H9 (cell line): Measurements from ENCODE around the gene TRAF7. TPM values are rescaled to one million over a fixed set of nuclear protein-coding genes. Genes with fewer than 3 reads are reported as not detected.

Experiments
- DNase-seq: peaks from one replicate; pipeline ENCODE4 v3.0.0-alpha.2; 2017
- H2AFZ ChIP-seq: one replicate; pipeline ENCODE4 v1.6.1; 2013; ENCODE audit warnings: mild to moderate bottlenecking, low read length, control low read depth, moderate library complexity
- H2AK5ac ChIP-seq: 2 replicates; pipeline ENCODE4 v1.6.1; 2013; ENCODE audit warnings: low read length, control low read depth, mixed read lengths; ENCODE audit not compliant: insufficient read length
- H2BK120ac ChIP-seq: one replicate; pipeline ENCODE4 v1.6.1; 2013; ENCODE audit warnings: low read depth, mild to moderate bottlenecking, low read length, control low read depth, inconsistent platforms; ENCODE audit not compliant: poor library complexity, severe bottlenecking
- H2BK12ac ChIP-seq: 2 replicates; pipeline ENCODE4 v1.6.1; 2013; ENCODE audit warnings: low read length, control low read depth, mixed read lengths, low read depth; ENCODE audit not compliant: insufficient read length
- H2BK15ac ChIP-seq: 2 replicates; pipeline ENCODE4 v1.6.1; 2013; ENCODE audit warnings: low read depth, low read length, control low read depth
- H2BK20ac ChIP-seq: one replicate; pipeline ENCODE4 v1.6.1; 2013; ENCODE audit warnings: low read depth, mild to moderate bottlenecking, low read length, control low read depth, inconsistent platforms; ENCODE audit not compliant: poor library complexity, severe bottlenecking
- H2BK5ac ChIP-seq: 2 replicates; pipeline ENCODE4 v1.6.1; 2013; ENCODE audit warnings: low read length, control low read depth, mixed read lengths; ENCODE audit not compliant: insufficient read length
- H3K14ac ChIP-seq: 2 replicates; pipeline ENCODE4 v1.6.1; 2013; ENCODE audit warnings: low read length, control low read depth; ENCODE audit not compliant: insufficient read depth
- H3K18ac ChIP-seq: 2 replicates; pipeline ENCODE4 v1.6.1; 2013; ENCODE audit warnings: low read depth, mild to moderate bottlenecking, mixed read lengths, low read length, control low read depth; ENCODE audit not compliant: insufficient read length
- H3K23ac ChIP-seq: 2 replicates; pipeline ENCODE4 v1.6.1; 2013; ENCODE audit warnings: low read length, control low read depth, mixed read lengths, low read depth; ENCODE audit not compliant: insufficient read length
- H3K23me2 ChIP-seq: 2 replicates; pipeline ENCODE4 v1.6.1; 2013; ENCODE audit warnings: low read depth, mild to moderate bottlenecking, mixed read lengths, low read length, control low read depth; ENCODE audit not compliant: insufficient read length, poor library complexity, severe bottlenecking
- H3K27ac ChIP-seq: 2 replicates; pipeline ENCODE4 v1.5.1; 2013; ENCODE audit warnings: low read length, control low read depth, mixed read lengths, low read depth; ENCODE audit not compliant: insufficient read length
- H3K27me3 ChIP-seq: 2 replicates; pipeline ENCODE4 v1.6.1; 2013; ENCODE audit warnings: low read length, control low read depth, inconsistent platforms; ENCODE audit not compliant: insufficient read depth
- H3K4ac ChIP-seq: 2 replicates; pipeline ENCODE4 v1.6.1; 2013; ENCODE audit warnings: low read depth, mild to moderate bottlenecking, control low read depth, inconsistent platforms, low read length, moderate library complexity
- H3K4me1 ChIP-seq: 2 replicates; pipeline ENCODE4 v1.6.1; 2013; ENCODE audit warnings: low read length, control low read depth, inconsistent platforms; ENCODE audit not compliant: insufficient read depth
- H3K4me2 ChIP-seq: 2 replicates; pipeline ENCODE4 v1.6.1; 2013; ENCODE audit warnings: low read length, control low read depth, mixed read lengths; ENCODE audit not compliant: insufficient read length, insufficient read depth
- H3K56ac ChIP-seq: 2 replicates; pipeline ENCODE4 v1.6.1; 2013; ENCODE audit warnings: low read depth, mild to moderate bottlenecking, mixed read lengths, low read length, control low read depth; ENCODE audit not compliant: insufficient read length
- H3K79me1 ChIP-seq: 2 replicates; pipeline ENCODE4 v1.6.1; 2013; ENCODE audit warnings: low read depth, mild to moderate bottlenecking, moderate library complexity, low read length, control low read depth, inconsistent platforms; ENCODE audit not compliant: insufficient read depth, poor library complexity, severe bottlenecking
- H3K79me2 ChIP-seq: 2 replicates; pipeline ENCODE4 v1.6.1; 2013; ENCODE audit warnings: low read length, control low read depth, inconsistent platforms; ENCODE audit not compliant: insufficient read depth
- H3K9ac ChIP-seq: 2 replicates; pipeline ENCODE4 v1.6.1; 2013; ENCODE audit warnings: low read length, control low read depth, mixed read lengths; ENCODE audit not compliant: insufficient read length; ENCODE audit errors: extremely low read depth
- H3K9me3 ChIP-seq: one replicate; pipeline ENCODE4 v1.6.1; 2013; ENCODE audit warnings: low read depth, low read length, inconsistent platforms; ENCODE audit not compliant: control insufficient read depth
- H3T11ph ChIP-seq: one replicate; pipeline ENCODE4 v1.6.1; 2013; ENCODE audit warnings: mild to moderate bottlenecking, low read length, control low read depth, inconsistent platforms
- H4K20me1 ChIP-seq: one replicate; pipeline ENCODE4 v1.6.1; 2013; ENCODE audit not compliant: control insufficient read depth, insufficient read length, insufficient read depth
- H4K5ac ChIP-seq: 2 replicates; pipeline ENCODE4 v1.6.1; 2013; ENCODE audit warnings: low read depth, mild to moderate bottlenecking, mixed read lengths, low read length, control low read depth; ENCODE audit not compliant: insufficient read length
- H4K8ac ChIP-seq: replicated peaks from 2 replicates; pipeline ENCODE4 v1.6.1; 2013; ENCODE audit warnings: low read length, control low read depth, mixed read lengths, low read depth; ENCODE audit not compliant: insufficient read length
- H4K91ac ChIP-seq: 2 replicates; pipeline ENCODE4 v1.6.1; 2013; ENCODE audit warnings: low read depth, mild to moderate bottlenecking, moderate library complexity, mixed read lengths, low read length, control low read depth; ENCODE audit not compliant: insufficient read length
- H3K27ac Mint-ChIP-seq, 3 experiments: 2 replicates in 2 of 3; 3 replicates in 1 of 3; pipeline ENCODE4 v1.8.0; 2020 to 2021; ENCODE audit warnings: mixed read lengths in 3 of 3, mild to moderate bottlenecking in 1 of 3, moderate library complexity in 1 of 3
- H3K27me3 Mint-ChIP-seq: 2 replicates; pipeline ENCODE4 v1.8.0; 2021; ENCODE audit warnings: low read depth, mild to moderate bottlenecking, moderate library complexity, mixed read lengths
- H3K36me3 Mint-ChIP-seq, 3 experiments: 2 replicates in 2 of 3; 3 replicates in 1 of 3; pipeline ENCODE4 v1.8.0; 2020 to 2021; ENCODE audit warnings: low read depth in 3 of 3, mixed read lengths in 3 of 3; ENCODE audit not compliant: insufficient read depth in 1 of 3
- H3K4me1 Mint-ChIP-seq, 2 experiments: 2 replicates each; pipeline ENCODE4 v1.8.0; 2020; ENCODE audit warnings: mixed read lengths in 2 of 2
- H3K4me3 Mint-ChIP-seq, 2 experiments: 2 replicates in 1 of 2; 3 replicates in 1 of 2; pipeline ENCODE4 v1.8.0; 2020 to 2021; ENCODE audit warnings: mild to moderate bottlenecking in 2 of 2, mixed read lengths in 2 of 2, moderate library complexity in 1 of 2
- H3K9me3 Mint-ChIP-seq, 2 experiments: 2 replicates in 1 of 2; 3 replicates in 1 of 2; pipeline ENCODE4 v1.8.0; 2020; ENCODE audit warnings: mild to moderate bottlenecking in 2 of 2, mixed read lengths in 2 of 2, moderate library complexity in 1 of 2
- CTCF ChIP-seq: fragments of 200-600 bp; sonication (generic); conservative IDR thresholded peaks from 3 replicates; pipeline ENCODE4 v1.8.0; 2021; ENCODE audit warnings: antibody characterized with exemption, mild to moderate bottlenecking
- WGBS: extraction: QIAGEN DNeasy Blood & Tissue Kit; methylation state at CpG from one replicate; pipeline ENCODE4 v1.1.7; 2013; ENCODE audit warnings: missing lambda C conversion rate, low lambda C conversion rate, mixed read lengths; ENCODE audit not compliant: insufficient read length; ENCODE audit errors: extremely low coverage; 5-methylcytosine and 5-hydroxymethylcytosine counted together
- total RNA-seq: library from RNA; stranded (reverse); gene quantifications from 2 replicates; pipeline ENCODE4 v1.2.1, GENCODE V29; 2021

Gene TRAF7
- total RNA-seq, 1 experiment from 2014 or later, result 108 TPM

GRCh38 chr16:2160915-2161551, 5.5 kb downstream of the TRAF7 start:
- no peak overlapping the region for H2AFZ ChIP-seq
- H3K27ac Mint-ChIP-seq, result 0 out of 7 replicates have a peak overlapping the region, but pooled peaks of 1 of the 3 experiments have one; percentile 34
- H3K36me3 Mint-ChIP-seq, result peaks cover 11 to 28% (median 14%) of the 10 kb centered on the region in 3 experiments
- H3K27me3 ChIP-seq, result no peaks in the 10 kb centered on the region
- no CpG with 5 or more reads among the region's 20 CpGs for WGBS
- no peak overlapping the region for H2BK120ac ChIP-seq
- H3K4me1 ChIP-seq, result no peaks in the 10 kb centered on the region; the same call in 1 of the 2 replicates
- H2BK5ac ChIP-seq, result no peak overlapping the region
- TF ChIP-seq CTCF, result no peak
- no peak overlapping the region for H3K56ac ChIP-seq
- peaks cover 16 to 30% of the 10 kb centered on the region in 2 experiments for H3K4me1 Mint-ChIP-seq
- H3K9me3 ChIP-seq, result no peaks in the 10 kb centered on the region
- H3K9ac ChIP-seq, result no peak overlapping the region
- H3K27me3 Mint-ChIP-seq, result no peaks in the 10 kb centered on the region
- no peak overlapping the region for H3T11ph ChIP-seq
- H3K4ac ChIP-seq, result no peak overlapping the region
- no peak overlapping the region for H4K91ac ChIP-seq
- no peak for DNase-seq
- H2BK20ac ChIP-seq, result no peak overlapping the region
- H3K79me1 ChIP-seq, result peaks cover 17% of the 10 kb centered on the region
- H4K5ac ChIP-seq, result no peak overlapping the region
- no peak overlapping the region for H4K8ac ChIP-seq
- H3K79me2 ChIP-seq, result peaks cover 47% of the 10 kb centered on the region; the same call in 1 of the 2 replicates
- no peak overlapping the region for H2BK15ac ChIP-seq
- H3K23me2 ChIP-seq, result peaks cover 5% of the 10 kb centered on the region
- H2BK12ac ChIP-seq, result no peak overlapping the region
- H3K4me3 Mint-ChIP-seq, result no peak overlapping the region
- H3K14ac ChIP-seq, result peak overlapping the region; percentile 23; the same call in 1 of the 2 replicates
- H3K18ac ChIP-seq, result no peak overlapping the region
- no peaks in the 10 kb centered on the region for H3K9me3 Mint-ChIP-seq
- no peak overlapping the region for H2AK5ac ChIP-seq
- no peak overlapping the region for H3K27ac ChIP-seq
- no peak overlapping the region for H3K23ac ChIP-seq
- peaks cover 2% of the 10 kb centered on the region for H4K20me1 ChIP-seq
- no peak overlapping the region for H3K4me2 ChIP-seq
